ENCODE measurements around the gene BPIFB6.

Gene BPIFB6

DNA sequence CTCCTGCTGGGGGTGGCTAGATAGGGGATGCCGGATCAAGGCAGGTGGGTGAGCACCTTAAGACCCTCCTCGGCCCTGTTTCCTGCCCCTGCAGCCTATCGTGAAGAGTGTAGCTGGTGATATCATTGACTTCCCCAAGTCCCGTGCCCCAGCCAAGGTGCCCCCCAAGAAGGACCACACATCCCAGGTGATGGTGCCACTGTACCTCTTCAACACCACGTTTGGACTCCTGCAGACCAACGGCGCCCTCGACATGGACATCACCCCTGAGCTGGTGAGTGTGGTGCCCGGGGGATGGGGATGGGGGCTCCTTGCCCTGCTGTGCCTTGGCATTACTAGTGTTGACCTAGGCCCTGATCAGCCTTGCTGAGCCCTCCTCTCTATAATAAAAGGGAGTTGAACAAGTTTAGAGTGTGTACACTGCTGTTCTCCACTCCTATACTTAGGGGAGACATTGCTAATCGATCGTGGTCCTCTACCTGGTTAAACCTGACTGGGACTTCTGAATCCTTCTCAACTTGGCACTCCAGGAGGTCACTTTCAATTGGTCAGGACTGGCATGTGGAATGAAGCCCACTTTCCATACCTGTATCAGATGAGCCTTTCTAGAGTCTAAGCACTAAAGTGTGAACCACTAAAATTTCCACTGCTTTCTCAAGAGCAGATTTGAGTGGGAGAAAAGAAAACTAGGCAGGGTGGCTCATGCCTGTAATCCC lies 33.3 kb downstream of the BPIFB6 start:
- DNase-seq: no peak

DNA sequence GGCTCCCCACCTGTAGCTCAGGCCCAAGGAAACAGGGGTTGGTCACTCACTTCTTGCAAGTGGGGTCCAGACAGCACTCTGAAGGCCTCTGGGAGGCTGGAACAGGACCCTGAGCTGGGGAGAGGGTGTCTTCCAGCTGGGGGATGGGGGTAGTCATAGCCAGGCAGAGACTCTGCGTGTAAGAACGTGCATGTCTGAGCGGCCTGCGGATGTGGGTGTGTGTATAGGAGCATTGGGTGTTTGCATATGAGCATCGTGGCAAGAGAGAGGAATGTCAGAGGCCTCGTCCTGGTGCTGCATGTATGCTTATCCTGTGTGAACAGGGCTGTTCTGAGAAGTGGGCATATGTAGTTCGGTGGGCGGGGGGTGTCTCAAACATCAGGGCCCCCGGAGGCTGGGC lies 34.3 kb downstream of the BPIFB6 start:
- DNase-seq: no peak

DNA sequence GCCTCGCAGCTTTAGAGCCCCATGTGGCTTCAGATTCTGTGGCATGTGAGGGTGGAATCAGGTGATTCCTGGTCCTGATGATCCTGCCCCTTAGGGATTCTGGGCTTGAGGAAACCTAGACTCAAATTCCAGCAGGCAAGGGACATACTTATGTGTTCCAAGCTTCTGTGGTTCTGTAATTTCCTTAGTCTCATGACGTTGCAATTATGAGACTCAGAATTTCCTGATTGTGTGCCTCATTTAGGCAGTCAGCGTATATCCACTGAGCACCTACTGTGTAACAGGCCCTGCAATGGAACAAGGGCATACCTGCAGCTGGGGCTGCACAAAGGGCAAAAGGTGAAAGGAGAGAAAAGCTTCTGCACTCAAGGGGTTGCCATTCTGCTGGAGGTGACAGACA lies 36.4 kb downstream of the BPIFB6 start:
- no peak for DNase-seq

DNA sequence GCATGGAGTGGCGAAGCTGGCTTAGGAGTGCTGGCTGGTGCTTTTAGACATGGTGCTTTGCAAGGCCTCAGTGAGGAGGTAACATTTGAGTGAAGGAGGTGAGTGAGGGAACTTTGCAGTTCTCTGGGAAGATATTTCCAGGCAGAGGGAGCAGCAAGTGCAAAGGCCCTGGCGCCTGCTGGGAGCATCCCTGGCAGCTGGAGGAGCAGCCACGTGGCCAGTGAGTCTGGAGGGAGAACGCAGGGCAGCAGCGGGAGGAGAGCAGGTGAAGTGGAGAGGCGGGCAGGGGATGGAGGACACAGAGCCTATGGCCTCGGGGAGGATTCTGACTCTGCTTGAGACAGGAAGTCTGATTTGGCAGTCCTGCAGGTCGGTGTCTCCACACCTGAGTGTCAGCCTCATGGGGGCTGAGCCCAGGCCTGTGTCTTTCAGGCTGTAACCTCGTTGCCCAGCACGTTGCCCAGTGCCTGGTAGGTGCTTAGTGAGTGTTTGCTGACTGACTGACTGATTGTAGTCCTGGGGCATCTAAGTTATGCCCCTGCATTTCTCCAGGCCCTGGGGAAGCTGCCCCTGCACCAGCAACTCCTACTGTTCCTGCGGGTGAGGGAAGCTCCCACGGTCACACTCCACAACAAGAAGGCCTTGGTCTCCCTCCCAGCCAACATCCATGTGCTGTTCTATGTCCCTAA lies 36.9 kb downstream of the BPIFB6 start:
- no peak for DNase-seq

DNA sequence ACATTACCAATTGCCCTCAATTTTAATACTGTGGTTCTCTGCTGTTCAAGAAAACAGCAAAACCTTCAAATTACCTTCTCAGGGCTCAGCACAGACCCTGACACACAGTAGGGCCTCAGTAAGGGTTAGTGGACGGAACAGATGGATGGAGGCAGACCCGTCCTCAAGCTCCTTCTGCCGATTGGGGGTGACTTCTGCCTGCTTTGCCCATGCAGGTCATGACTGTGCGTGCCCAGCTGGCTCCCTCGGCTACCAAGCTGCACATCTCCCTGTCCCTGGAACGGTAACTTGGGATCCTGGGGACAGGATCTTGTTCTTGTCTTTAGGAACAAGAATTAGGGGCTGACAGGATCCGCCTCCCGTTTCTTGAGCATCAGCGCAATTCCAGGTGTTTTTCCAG lies 38.2 kb downstream of the BPIFB6 start:
- no peak for DNase-seq

DNA sequence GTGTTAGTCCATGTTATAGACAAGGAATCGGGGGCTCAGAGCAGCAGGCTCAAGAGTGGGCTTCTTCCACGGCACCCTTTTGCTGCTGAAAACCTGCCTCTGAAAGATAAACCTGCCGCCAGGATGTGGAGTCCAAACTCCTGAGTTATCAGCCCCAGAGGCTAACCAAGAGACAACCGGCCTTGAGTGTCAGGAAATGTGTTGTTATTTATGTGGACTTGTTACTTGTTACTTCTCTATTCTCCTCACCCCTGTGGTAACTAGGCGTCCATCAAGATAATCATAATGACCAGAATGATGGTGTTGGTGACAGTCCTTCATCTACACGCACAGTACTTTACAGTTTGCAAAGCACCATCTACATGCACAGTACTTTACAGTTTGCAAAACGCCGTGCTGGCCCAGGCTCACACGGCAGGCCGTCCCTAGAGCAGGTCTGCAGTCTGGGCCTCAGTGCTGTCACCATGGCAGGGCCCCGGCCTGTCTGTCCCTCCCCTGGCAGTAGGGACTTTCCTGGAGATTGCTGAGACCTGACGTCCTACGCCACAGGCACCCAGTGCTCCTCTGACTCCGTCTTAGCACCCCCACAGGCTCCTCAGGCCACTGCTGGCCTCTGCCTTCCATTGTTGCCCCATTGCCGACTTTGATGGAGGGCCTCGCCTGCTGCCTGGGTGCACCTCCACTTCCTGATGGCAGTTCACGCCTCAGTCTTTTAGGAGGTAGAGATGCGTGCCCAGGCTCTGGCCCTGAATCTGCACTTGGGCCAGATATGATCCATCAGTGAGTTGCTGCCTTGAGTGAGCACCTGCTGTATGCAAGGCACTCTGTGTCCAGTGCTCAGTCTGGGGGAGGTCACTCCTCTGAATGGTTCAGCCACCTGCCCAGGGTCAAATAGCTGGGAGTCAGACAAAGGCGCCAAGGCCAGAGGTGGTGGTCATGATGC lies 38.9 kb downstream of the BPIFB6 start:
- no peak for DNase-seq

DNA sequence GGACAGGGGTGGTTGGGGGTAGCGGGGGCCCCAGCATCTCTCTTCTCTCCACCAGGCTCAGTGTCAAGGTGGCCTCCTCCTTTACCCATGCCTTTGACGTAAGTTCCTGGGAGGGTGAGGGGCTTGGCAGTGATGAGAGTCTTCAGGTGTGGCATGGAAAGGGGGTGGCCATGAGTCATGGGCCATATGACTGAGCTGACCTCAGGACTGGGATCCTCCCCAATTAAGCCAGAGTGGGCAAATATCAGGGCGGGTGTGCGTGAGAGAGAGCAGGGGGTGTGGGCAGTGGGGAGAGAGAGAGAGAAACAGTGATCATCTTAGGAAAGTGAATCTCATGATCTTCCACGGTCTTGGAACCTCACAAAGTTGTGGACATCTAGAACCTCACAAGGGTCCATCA lies 39.8 kb downstream of the BPIFB6 start:
- no peak for DNase-seq

DNA sequence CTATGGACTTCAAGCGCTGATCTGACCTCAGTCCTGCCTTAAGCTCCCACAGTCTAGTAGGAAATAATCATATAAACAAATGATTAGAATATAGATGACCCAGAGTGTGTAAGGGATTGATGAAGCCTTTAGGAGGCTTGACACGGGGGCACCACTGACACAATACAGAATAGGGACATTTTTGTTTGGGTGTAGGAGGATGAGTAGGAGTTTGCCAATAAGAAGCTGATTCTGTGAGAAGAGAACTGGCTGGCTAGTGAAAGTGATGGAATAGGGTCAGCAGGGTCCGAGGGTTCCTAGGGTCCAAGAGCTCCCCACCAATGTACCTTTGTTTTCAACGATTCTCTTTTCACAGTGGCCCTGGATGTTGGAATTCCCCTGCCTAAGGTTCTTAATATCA lies 40.9 kb downstream of the BPIFB6 start:
- no peak for DNase-seq

DNA sequence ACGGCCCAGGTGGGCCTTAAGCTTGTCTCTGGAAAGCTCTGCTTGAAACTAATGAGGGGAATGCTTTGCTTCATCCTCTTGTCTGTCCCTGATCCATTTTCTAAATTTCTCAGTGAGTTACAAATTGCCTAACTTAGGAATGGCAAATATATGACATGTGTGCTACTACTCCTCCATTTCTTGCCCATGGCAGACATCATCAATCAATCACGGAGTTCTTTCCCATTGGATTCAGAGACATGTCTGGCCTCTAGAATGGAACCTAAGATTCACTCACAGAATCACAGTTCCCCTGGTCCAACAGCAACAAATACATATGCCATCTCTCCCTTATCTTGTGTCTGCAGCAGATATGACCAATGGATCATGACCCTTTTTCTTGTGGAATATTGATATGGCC lies 41.4 kb downstream of the BPIFB6 start:
- no peak for DNase-seq

DNA sequence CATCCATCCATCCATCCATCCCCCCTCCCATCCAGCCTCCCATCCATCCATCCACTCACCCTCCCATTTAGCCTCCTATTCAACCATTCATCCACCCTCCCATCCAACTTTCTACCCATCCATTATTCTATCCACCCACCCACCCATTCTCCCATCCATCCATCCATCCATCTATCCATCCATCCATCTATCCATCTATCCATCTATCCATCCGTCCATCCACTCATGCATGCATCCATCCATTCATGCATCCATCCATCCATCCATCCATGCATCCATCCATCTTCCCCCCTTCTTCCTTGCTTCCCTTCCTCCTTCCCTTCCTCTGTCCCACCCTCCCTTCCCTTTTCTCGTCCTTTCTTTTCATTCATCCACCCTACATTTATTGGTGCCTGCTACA lies 43.2 kb downstream of the BPIFB6 start:
- no peak for DNase-seq

DNA sequence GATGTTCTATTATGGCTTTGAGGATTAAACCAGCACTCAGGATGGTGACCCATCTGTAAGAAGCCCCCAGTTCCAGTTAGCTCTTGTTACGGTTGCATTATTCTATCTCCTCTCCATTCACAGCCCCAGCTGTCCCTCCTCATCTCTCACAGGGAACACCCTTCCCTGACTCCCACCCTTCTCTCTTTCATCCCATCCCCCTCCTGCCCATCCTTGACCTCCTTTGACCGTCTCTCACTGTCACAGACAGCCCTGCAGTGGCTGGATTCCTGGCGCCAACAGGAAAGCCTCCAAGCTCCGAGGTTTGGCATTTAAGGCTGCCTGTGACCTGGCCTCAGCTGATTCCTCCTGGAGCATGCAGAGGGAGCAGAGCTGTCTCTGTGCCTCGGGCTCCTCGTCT lies 43.8 kb downstream of the BPIFB6 start:
- DNase-seq: no peak

DNA sequence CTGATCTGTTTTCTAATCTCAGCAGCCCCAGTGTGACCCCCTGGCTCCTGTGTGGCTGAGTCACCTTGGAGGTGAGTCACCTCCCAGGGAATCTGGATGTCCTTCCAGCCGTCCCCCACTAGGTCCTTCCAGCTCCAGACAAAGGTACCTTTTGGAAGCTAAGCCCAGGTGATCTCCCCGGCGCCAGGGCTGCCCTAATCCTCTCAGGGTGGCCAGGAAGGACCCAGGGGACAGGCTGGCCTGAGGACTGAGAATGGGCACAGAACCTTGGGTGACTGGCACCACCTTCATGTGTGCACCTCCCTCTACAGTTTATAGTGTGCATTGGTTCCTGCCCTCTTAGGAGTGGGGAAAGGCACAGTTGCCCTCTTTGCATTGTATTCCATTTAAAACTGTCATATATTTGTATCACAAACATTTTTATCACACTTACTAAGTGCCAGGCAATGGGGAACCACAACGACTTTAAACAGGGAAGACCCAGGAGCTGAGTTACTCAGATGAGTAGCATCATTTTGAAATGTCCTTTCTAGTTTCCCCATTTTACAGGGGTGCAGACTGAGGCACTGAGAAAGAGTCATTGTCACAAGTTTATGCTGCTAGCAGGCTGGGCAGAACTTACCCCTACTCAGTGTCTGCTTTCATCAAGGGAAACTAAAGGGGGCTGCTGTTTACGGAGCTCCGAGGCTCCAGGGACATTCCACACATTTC lies 45.4 kb downstream of the BPIFB6 start:
- no peak for DNase-seq

DNA sequence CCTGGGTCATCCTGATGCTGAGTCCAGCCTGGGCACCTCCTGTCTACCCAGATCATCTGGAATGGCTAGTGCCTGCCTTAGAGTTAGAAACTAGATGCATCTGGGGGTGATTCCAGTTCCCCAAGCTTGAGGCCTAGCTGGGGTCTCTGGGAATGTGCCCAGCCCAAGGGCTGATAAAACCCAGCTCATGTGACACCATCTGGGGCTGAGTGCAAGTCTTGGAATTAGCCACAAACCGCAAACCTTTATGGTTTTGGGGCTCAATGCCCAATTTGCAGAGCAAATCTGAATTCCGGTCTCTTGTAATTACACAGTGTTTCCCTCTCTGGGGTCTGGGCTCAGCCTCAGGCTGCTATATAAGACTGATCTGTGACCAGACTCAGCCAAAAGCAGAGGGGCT lies 47.8 kb downstream of the BPIFB6 start, which contains the start of gene BPIFB4:
Gene BPIFB4 (plus strand): TSS at position 385 of the 400 bp plus-strand sequence. CDS start 1,884 bp downstream, outside the sequence.
- DNase-seq: no peak

DNA sequence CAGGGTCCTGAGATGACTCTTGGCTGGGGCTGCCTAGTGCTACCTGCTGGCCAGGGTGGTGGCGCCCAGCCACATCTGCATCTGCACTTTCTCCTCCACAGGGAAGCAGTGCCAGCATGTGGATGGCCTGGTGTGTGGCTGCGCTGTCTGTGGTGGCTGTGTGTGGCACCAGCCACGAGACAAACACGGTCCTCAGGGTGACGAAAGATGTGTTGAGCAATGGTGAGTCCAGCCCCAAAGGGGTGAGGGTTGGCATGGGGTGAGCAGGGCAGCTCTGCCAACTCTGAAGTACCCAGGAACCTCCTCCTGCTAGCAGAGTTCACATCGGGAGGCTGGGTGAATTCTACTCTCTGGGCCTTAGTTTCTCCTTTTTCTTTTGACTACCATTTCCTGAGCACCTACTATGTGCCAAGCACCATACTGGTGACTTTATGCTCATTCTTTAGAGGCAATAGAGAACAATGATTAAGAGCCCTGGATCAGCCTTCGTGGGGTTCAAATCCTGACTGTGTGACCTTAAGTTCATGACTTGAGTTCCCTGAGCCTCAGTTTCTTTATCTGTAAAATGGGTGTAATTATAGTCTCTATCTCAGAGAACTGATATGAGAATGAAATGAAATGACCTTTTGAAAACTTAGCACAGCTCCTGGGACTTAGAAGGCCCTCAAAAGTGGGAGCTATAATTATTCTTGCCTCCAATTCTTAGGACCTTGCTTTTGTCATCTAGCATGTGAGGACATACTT lies 50.1 kb downstream of the BPIFB6 start:
- no peak for DNase-seq

DNA sequence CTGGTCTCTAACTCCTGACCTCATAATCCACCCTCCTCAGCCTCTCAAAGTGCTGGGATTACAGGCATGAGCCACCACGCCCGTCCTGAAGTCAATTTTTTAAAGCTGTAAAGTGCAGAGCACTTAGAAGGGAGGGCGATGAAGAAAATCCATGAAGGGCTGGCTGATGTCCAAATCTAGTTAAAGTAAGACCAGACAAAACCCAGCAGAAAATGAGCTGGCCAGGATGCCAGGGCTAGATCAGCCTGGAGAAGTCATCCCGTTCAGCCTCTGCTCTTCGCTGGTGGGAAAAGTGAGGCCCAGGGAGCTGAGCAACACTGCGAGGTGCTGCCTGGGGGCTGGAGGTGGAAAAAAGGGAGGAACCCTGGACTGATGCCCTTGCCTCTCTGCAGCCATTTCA lies 51.1 kb downstream of the BPIFB6 start:
- no peak for DNase-seq

DNA sequence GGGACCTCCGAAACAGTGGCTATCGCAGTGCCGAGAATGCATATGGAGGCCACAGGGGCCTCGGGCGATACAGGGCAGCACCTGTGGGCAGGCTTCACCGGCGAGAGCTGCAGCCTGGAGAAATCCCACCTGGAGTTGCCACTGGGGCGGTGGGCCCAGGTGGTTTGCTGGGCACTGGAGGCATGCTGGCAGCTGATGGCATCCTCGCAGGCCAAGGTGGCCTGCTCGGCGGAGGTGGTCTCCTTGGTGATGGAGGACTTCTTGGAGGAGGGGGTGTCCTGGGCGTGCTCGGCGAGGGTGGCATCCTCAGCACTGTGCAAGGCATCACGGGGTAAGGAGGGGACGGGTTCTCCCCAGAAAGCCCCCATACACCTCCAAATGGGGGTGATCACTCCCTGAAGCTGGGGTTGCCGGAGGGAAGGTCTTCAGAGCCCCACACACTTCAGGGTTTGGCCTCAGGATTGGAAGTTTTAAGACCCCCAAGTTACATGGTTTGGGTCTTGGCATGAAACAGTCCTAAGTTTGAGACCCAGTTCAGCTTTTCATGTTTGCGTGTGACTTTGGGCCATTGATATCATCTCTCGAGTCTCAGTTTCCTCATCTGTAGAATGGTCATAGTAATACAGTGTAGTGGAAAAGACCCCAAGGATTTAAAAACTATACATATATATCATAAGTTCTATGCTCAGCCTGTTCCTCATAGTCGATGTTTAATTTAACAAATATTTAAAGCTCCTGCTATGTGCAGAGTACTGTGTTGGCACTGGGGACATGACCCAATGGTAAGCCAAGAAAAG lies 52.3 kb downstream of the BPIFB6 start:
- DNase-seq: no peak

DNA sequence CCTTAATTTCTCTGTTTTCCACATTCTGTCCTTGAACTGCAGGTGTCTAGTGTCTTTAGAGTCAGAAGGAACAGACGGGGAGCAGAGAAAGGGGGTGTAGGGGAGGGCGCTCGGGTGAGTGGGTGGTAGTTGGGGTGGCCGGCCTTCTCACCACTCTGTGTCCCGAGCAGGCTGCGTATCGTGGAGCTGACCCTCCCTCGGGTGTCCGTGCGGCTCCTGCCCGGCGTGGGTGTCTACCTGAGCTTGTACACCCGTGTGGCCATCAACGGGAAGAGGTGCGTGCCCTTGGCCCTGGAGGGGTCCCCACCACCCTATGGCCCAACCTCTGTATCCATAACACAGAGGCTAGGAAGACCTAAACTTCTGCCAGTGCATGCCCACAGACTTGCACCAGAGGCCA lies 53.3 kb downstream of the BPIFB6 start:
- no peak for DNase-seq

DNA sequence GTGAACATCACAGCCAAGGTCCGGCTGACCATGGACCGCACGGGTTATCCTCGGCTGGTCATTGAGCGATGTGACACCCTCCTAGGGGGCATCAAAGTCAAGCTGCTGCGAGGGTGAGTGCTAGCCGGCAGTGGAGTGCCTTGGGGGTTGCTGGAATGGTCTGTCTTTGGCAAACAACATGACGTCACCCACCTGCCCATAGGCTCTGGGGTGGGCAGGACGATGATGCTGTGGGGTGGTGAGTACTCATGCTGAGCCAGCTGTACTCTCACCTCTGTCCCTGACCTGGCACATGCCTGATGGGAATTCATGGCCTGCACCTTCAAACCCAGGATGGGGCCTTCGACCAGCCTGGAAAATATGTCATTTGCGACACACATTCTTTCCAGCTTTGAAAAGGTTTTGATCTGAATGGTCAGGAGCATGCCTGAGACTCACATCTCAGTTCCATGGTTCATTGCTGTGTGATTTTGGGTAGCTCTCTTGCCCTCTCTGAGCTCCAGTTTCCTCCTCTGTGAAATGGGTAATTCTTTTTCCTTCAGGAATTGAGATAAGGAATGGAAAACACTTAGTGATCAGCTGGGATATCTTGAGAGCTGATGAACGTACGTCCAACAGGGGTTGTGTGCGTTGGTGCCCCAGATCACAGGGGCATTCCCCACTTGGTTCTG lies 54.7 kb downstream of the BPIFB6 start:
- no peak for DNase-seq

DNA sequence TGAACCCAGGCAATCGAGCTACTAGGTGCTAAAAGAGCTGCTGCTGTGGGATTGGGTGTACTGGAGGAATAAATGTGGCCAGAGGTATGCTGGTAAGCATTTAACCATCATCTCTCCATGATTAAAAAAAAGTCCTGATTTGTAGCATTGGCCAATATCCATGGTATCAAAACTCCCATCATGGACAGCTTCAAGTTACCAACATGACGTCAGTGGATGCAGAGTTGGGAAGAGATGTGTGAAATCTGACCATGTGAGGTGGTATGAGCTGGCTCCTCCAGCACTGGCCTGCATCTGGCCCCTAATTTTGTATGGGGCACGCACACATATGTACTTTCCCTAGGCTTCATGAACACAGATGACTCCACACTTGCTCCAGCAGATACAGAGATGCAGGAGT lies 59.7 kb downstream of the BPIFB6 start:
- no peak for DNase-seq

DNA sequence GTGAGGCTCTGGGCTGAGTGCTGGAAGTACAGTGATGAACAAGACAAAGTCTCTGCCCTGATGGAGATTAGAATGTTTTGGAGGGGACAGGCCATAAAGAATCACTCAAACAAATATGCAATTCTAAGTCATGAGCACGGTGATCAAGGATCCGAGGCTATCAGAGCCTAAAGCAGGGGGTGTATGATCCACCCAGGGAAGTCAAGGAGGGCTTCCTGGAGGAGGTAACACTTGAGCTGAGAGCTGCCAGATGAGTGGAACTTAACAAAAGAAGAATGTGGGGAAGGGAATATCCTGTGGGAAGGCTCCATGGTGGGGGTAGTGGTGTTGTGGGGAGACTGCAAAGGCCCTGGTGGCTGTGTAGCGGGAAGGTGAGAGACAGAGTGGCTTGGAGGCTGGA lies 60.2 kb downstream of the BPIFB6 start:
- DNase-seq: no peak

DNA sequence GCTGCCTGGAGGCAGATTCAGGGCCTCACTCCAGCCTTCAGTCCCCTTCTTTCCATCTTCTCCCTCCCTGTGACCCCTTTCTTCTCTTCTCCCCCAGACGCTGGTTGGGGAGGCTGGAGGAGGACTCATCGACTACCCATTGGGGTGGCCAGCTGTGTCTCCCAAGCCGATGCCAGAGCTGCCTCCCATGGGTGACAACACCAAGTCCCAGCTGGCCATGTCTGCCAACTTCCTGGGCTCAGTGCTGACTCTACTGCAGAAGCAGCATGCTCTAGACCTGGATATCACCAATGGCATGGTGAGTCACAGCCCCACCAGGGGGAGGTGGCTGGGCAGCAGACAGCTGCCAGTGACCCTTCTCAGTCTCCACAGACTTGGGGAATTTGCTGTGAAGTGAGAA lies 60.9 kb downstream of the BPIFB6 start:
- DNase-seq: no peak
